ENCODE data around the gene MYO15A. TPM values are rescaled to one million over a fixed set of nuclear protein-coding genes. Genes with fewer than 3 reads are reported as not detected.

Gene MYO15A
- total RNA-seq, 1 donor from 2014 or later, result 0.68 TPM

DNA sequence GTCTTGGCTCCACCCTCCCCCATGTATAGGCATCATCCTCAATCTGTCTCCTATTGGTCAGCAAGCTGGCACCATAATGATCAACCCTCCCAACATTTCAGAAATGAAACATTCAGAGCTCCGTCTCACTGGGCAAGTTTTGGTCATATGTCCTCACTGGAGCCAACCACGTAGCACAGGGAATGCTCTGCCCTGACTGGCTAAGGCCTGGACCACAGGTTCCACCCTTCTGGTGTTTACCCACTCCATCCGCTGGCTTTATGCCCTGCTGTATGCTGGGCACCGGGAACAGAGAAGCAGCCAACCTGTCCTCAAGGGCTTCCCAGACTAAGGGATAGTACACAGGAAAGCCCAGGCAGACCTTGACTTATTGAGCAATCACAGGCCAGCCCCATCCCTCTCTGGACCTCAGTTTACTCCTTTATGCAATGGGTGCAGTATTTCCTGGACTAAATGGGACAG, 20.5 kb downstream of the MYO15A start:
- intact Hi-C loops (cut with micrococcal nuclease), result no loop called here

DNA sequence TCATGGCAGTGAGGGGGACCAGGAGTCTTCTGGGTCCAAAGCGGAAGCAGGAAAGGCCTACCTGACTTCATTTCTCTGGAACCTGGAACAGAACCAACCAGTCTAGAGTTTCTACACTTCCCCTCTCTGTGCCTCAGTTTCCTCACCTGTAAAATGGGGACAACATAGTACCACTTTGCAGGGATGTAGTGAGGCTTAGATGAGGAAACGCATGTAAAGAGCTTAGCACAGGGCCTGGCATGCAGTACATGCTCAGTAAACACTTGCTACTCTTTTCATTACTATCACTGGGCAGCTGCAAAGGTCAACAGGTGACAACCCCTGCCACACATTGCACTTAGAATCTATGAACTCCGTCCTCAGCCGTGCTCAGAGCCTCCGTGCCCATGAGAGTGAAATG, 24.2 kb downstream of the MYO15A start:
- intact Hi-C loops (cut with micrococcal nuclease), result no loop called here

DNA sequence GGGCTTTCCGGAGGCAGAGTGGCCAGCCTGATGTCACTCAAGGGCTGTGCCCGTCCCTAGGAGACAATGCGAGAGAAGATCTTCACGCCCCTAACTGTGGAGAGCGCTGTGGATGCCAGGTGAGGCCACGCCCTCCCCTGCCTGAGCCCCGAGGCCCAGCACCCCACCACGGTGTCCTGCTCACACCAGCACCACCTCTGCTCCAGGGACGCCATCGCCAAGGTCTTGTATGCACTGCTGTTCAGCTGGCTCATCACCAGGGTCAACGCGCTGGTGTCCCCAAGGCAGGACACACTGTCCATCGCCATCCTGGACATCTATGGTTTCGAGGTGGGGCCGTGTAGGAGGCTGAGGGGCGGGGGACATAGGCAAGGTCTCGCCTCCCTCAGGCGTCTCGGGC, 27.8 kb downstream of the MYO15A start:
- intact Hi-C loops (cut with micrococcal nuclease), result no loop called here

DNA sequence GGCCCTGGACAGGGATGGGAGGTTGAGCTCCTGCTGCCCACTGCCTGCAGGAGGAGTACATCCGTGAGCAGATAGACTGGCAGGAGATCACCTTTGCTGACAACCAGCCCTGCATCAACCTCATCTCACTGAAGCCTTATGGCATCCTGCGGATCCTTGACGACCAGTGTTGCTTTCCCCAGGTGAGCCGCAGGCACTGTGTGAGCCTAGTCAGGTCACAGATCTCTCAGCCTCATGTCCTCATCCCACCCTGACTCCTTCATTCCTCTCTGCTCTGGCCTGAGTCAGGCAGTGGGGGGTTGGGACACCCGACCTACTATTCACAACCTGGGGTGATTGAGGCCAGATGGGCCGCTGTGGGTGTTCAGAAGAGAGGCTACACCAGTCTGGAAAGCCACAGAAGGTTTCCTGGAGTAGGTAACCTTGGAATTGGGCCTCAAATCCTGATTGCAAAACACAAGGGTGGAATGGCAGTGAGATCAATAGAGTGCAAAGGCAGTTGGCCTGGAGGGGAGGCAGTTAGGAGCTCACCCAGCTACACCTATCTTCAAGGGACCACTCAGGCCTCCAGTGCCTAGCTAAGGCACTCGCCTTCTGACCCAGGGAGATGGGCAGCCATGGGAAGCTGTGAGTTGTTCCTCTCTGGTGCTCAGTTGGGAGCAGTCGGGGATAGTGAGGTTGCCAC, 29.7 kb downstream of the MYO15A start:
- intact Hi-C loops (cut with micrococcal nuclease), result no loop called here

DNA sequence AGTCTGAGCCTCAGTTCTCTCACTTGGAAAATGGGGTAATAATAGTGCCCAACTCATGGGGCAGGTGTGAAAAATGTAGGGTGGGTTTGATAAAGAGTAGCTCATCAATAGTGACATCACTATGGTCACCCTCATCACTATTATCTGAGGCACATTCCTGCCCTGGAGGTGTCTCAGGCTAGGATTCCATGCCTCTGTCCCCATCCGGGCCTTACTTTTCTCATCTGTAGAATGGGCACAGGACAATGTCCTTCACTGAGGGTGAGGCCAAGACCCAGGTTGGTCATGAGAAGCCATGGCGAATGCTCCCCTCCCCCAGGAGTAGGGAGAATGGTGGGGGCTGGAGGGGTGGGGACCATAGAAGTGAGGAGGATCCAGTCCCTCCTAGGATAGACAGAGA, 30.5 kb downstream of the MYO15A start:
- intact Hi-C loops (cut with micrococcal nuclease), result no loop called here

GRCh38 chr17:18139498-18139897, 30.9 kb downstream of the MYO15A start:
- intact Hi-C loops (cut with micrococcal nuclease), result no loop called here

DNA sequence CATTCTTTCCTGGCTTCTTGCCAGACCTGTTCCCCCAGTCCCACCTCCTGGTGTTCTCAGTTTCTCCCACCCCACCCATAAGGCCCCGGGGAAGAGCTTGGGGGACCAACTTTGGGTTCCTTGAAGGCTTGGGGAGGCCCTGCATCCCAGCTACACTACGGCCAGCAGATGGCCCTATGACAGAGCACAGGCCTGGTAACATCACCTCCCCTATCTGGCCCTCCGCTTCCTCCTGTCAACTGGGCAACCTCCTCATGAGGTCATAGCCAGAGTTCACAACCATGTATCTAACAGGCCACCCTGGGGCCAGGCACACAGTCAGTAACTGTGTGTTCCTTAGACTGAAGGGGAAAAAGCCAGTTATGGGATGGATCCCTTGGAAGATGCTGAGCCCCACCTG, 31.4 kb downstream of the MYO15A start:
- intact Hi-C loops (cut with micrococcal nuclease), result no loop called here

- intact Hi-C loops (cut with micrococcal nuclease), result loop anchor here (1.0 kb wide), 1 partner anchor 43 kb away; the partner anchor contains the start of gene ALKBH5
These were observed 32.1 kb downstream of the MYO15A start for GRCh38 chr17:18140648-18141047.

DNA sequence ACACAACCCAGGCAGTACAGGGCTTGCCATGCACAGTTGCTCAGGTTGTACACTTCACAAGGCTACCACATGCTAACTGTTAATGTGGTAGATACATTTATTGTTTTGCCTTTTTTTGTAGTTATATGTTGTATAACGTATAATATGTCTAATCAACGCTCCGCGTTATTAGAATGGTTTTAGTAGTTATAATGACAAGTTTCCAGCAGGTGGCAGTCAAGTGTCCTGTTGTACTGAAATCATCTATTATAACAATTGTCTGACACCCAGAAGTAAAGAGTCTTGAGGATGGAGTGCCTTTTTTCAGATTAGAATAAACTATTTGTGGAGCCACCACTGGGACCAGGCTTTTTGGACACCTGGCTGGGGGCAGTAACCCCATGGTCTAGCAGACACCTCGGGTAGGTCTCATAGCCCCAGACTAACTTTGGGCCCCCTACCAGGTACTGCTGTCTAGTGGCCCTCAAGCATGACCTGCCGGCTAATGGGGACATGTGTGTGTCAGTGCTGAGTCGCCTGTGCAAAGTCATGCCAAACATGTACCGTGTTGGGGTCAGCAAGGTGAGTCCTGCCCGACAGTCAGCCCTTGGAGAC, 32.8 kb downstream of the MYO15A start:
- intact Hi-C loops (cut with micrococcal nuclease), result loop anchor here (1.0 kb wide), 1 partner anchor 42 kb away; the partner anchor contains the start of gene ALKBH5

DNA sequence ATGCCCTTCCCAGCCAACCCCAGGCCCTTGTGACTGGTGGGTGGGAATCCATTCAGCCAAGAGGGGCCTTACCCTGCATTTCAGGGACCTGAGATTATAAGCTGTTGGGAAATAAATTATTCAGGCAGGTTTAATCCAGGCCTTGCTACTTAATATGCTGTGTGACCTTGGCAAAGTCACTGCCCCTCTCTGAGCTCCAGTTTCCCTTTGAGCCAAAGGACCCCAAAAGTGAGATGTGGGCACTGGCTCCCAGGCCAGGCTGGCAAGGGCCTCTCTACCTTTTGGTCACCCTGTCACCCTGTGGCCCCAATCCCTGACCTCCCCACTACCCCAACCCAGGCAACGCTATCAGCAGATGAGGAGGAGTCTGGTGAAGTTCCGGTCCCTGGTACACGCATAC, 33.9 kb downstream of the MYO15A start:
- intact Hi-C loops (cut with micrococcal nuclease), result no loop called here

GRCh38 chr17:18143044-18143936, 34.7 kb downstream of the MYO15A start:
- intact Hi-C loops (cut with micrococcal nuclease), result no loop called here

GRCh38 chr17:18144261-18144660, 35.7 kb downstream of the MYO15A start:
- intact Hi-C loops (cut with micrococcal nuclease), result no loop called here

GRCh38 chr17:18144855-18145254, 36.3 kb downstream of the MYO15A start:
- intact Hi-C loops (cut with micrococcal nuclease), result no loop called here

GRCh38 chr17:18145811-18146210, 37.3 kb downstream of the MYO15A start:
- intact Hi-C loops (cut with micrococcal nuclease), result no loop called here

DNA sequence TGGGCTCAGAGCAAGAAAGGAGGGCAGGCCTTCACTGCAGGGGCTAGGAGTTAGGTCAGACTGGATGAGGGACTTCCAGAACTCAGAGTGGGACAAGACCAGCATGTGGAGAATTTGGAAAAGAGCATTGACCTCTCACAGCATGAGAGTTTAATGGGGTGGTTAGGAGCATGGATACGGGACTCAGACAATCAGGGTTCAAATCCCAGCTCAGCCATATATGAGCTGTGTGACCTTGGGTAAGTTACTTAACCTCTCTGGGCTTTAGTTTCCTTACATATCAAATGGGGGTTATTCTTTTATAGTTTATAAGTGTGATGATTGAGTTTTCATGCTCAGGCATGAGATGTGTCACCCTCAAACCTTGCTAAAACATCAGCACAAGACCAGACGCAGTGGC, 37.7 kb downstream of the MYO15A start:
- intact Hi-C loops (cut with micrococcal nuclease), result no loop called here

DNA sequence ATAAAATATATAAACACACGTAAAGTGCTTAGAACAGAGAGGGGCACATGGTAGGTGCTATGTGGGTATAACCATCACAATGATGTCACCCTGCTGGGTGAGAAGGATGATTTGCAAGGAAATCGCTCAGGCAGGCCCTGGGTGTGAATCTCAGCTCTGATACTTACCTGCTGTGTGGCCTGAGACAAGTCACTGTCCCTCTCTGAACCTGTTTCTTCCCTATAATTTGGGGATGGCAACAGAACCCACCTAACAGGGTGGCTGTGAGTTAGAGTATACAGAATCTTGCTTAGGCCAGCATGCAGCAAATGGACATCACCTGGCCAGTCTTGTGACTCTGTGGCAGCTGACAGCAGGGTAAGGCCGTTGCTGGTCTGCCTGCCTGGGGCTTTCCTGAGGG, 38.4 kb downstream of the MYO15A start:
- intact Hi-C loops (cut with micrococcal nuclease), result no loop called here

GRCh38 chr17:18148586-18148985, 40.0 kb downstream of the MYO15A start:
- intact Hi-C loops (cut with micrococcal nuclease), result no loop called here

- intact Hi-C loops (cut with micrococcal nuclease), result no loop called here
These were observed 42.7 kb downstream of the MYO15A start for GRCh38 chr17:18151290-18151689.

GRCh38 chr17:18155179-18155578, 46.6 kb downstream of the MYO15A start:
- intact Hi-C loops (cut with micrococcal nuclease), result no loop called here

DNA sequence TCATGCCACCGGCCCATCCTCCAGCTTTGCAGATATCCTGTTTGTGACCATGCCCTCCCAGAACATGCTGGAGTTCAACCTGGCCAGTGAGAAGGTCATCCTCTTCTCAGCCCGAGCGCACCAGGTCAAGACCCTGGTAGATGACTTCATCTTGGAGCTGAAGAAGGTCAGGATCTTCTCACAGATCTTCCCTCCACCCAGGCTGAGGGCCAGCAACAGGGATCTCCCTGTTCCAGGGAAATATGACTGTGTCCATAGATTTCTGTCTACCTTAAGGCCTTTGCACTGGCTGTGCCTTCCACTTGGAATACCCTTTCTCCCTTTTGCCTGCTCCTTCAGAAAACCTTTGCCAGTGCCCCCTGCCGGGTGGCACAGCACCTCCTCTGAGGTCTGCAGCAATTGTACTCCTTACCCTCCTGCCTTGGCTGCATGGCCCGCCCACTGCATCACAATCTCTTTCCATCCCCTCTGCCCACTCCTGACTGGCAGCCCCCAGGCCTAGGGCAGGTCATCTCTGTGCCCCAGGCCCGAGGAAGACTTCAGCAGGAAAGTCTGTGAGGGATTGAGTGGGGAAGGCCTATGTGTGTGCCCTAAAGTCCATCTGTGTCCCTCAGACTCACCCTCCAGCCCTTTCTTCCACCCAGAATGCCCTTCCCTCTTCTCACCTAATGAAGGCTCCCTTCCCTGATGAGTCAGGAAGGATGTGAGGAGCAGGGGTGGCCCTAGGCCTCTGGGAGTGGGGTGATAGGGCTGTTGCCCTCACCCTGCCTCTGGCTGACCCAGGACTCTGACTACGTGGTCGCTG, 47.8 kb downstream of the MYO15A start:
- intact Hi-C loops (cut with micrococcal nuclease), result no loop called here

DNA sequence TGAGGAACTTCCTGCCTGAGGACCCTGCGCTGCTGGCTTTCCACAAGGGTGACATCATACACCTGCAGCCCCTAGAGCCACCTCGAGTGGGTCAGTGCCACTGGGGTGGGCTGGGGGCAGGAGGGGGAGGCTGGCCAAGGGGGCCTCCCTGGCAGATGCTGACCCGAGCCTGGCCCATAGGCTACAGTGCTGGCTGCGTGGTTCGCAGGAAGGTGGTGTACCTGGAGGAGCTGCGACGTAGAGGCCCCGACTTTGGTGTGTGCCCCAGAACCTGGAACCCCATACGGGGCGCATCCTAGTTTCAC, 48.4 kb downstream of the MYO15A start:
- intact Hi-C loops (cut with micrococcal nuclease), result no loop called here

All from T-helper 2 cell treated with Interferon-gamma antibody and Interleukin-4, amounts not matched to agents 100 ng/mL and 5 ng/mL, for 36 hours (primary cell).